ENCODE data around the gene SYNGR4. TPM values are rescaled to one million over a fixed set of nuclear protein-coding genes. Genes with fewer than 3 reads are reported as not detected.
A peak's percentile ranks its signal among the peaks of the same experiment; 100 is the strongest.

The SYNGR4 gene
- total RNA-seq, 1 experiment from 2014 or later = not detected

DNA sequence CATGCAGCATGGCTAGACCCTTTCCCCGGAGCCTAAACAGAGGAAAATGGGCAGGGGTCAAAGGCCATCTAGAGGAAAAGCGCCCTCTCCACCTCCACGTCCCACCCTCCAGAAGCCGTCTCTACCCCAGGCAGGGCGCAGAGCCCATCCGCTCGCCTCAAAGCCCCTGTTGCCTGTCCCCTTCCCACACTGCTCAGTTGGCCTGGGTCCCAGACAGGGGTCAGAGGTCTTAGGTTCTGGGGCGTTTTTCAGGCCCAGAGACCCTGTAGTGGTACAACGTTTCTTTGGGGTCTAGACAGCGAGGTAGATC, 712 bp upstream of the SYNGR4 start:
- Mint-ChIP-seq H3K36me3 (peaks cover 8% of the 10 kb centered on the region), H3K4me1 (peaks cover 9% of the 10 kb centered on the region), H3K4me3 (peak overlapping the region; percentile 81), H3K27ac (peak overlapping the region; percentile 97), H3K27me3 (ENCODE audit: low read depth) (peaks cover 15% of the 10 kb centered on the region), H3K9me3 (no peaks in the 10 kb centered on the region)
- ChIA-PET POLR2A (interaction anchor here (0.6 to 2.1 kb wide), 11 partner anchors 12 to 537 kb away, joined by 3 to 15 read pairs (median 5); partner anchors contain the start of genes EMP3, KDELR1 and NUCB1), CTCF (interaction anchor here (0.6 to 4.8 kb wide), 27 partner anchors 10 to 294 kb away, joined by 3 to 80 read pairs (median 6); partner anchors contain the start of genes GRIN2D, GRWD1 and KDELR1)
- DNase-seq (ENCODE audit: low spot score) = no peak
- ATAC-seq = peak; percentile 14
- TF ChIP-seq, protein P1, sequence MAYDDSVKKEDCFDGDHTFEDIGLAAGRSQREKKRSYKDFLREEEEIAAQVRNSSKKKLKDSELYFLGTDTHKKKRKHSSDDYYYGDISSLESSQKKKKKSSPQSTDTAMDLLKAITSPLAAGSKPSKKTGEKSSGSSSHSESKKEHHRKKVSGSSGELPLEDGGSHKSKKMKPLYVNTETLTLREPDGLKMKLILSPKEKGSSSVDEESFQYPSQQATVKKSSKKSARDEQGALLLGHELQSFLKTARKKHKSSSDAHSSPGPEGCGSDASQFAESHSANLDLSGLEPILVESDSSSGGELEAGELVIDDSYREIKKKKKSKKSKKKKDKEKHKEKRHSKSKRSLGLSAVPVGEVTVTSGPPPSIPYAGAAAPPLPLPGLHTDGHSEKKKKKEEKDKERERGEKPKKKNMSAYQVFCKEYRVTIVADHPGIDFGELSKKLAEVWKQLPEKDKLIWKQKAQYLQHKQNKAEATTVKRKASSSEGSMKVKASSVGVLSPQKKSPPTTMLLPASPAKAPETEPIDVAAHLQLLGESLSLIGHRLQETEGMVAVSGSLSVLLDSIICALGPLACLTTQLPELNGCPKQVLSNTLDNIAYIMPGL (CRISPR knock-in tag; IDR thresholded peaks at IDR 0.05) = no peak
- TF ChIP-seq, protein P2, sequence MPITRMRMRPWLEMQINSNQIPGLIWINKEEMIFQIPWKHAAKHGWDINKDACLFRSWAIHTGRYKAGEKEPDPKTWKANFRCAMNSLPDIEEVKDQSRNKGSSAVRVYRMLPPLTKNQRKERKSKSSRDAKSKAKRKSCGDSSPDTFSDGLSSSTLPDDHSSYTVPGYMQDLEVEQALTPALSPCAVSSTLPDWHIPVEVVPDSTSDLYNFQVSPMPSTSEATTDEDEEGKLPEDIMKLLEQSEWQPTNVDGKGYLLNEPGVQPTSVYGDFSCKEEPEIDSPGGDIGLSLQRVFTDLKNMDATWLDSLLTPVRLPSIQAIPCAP (CRISPR knock-in tag; IDR thresholded peaks at IDR 0.05) = 0 out of 2 replicates have a peak, but pooled peaks have one; percentile 42
- TF ChIP-seq, protein P3, sequence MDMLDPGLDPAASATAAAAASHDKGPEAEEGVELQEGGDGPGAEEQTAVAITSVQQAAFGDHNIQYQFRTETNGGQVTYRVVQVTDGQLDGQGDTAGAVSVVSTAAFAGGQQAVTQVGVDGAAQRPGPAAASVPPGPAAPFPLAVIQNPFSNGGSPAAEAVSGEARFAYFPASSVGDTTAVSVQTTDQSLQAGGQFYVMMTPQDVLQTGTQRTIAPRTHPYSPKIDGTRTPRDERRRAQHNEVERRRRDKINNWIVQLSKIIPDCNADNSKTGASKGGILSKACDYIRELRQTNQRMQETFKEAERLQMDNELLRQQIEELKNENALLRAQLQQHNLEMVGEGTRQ (CRISPR knock-in tag; IDR thresholded peaks at IDR 0.05) = 0 out of 2 replicates have a peak, but pooled peaks have one; percentile 49

DNA sequence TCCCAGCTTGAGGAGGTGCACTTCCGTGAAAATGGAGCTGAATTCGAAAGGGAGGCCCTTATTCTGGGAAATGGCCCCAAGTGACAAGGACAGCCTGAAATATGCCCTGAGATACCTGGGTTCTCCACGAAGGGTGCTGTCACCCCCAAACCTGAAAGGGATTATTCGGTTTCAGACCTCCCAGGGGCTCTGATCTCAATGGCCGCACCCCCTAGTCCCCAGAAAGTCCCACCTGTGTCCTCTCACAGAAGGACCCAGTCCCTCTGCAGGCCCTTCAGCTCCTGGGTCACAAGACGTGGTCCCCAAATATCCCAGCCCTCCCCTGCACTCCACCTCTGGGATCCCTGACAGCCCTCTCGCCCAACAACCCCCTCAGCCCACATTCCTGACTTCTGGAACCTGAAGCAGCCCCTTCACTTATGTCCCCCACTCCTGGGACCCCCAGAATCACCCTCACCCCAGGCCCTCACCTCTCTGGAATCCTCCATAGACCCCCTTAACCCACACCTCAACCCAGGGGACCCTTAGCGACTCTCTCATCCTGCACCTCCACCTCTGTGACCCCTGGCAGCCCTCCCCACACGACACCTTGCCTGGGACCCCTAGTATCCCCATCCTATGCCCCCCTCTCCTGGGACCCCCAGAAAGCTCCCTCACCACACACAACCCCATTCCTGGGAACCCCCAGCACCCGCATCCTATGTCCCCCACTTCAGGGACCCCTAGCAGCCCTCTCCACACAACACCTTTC, 606 bp downstream of the SYNGR4 start:
- TF ChIP-seq PRRX2 (CRISPR knock-in tag; IDR thresholded peaks at IDR 0.05) = no peak
- no peak for TF ChIP-seq CBFB (CRISPR knock-in tag; IDR thresholded peaks at IDR 0.05; ENCODE audit: low read depth)
- no peak for TF ChIP-seq ZNF396 (CRISPR knock-in tag; IDR thresholded peaks at IDR 0.05; ENCODE audit: borderline replicate concordance)
- no peak for TF ChIP-seq FOXK1 (CRISPR knock-in tag; IDR thresholded peaks at IDR 0.05)
- TF ChIP-seq, protein P4, sequence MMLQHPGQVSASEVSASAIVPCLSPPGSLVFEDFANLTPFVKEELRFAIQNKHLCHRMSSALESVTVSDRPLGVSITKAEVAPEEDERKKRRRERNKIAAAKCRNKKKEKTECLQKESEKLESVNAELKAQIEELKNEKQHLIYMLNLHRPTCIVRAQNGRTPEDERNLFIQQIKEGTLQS (CRISPR knock-in tag; conservative IDR thresholded peaks at IDR 0.05) = no peak
- no peak for TF ChIP-seq NFYB (CRISPR knock-in tag; conservative IDR thresholded peaks at IDR 0.05; ENCODE audit: low read depth)
- TF ChIP-seq FOXJ3 (CRISPR knock-in tag; IDR thresholded peaks at IDR 0.05; ENCODE audit: borderline replicate concordance) = no peak
- TF ChIP-seq ZNF138 (CRISPR knock-in tag; conservative IDR thresholded peaks at IDR 0.05) = no peak
- TF ChIP-seq, protein P5, sequence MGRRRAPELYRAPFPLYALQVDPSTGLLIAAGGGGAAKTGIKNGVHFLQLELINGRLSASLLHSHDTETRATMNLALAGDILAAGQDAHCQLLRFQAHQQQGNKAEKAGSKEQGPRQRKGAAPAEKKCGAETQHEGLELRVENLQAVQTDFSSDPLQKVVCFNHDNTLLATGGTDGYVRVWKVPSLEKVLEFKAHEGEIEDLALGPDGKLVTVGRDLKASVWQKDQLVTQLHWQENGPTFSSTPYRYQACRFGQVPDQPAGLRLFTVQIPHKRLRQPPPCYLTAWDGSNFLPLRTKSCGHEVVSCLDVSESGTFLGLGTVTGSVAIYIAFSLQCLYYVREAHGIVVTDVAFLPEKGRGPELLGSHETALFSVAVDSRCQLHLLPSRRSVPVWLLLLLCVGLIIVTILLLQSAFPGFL (CRISPR knock-in tag; IDR thresholded peaks at IDR 0.05; ENCODE audit: borderline replicate concordance) = no peak
- peak overlapping the region; percentile 63 for H3K4me3 Mint-ChIP-seq
- no peak for DNase-seq (ENCODE audit: low spot score)
- no peaks in the 10 kb centered on the region for H3K9me3 Mint-ChIP-seq
- H3K27me3 Mint-ChIP-seq (ENCODE audit: low read depth) = peaks cover 18% of the 10 kb centered on the region
- ATAC-seq = no peak
- H3K4me1 Mint-ChIP-seq = peaks cover 9% of the 10 kb centered on the region
- POLR2A ChIA-PET = interaction anchor here (0.6 to 2.1 kb wide), 8 partner anchors 26 to 277 kb away, joined by 3 to 15 read pairs (median 6); partner anchors contain the start of genes EMP3 and KDELR1
- peak overlapping the region; percentile 84 for H3K27ac Mint-ChIP-seq
- peaks cover 4% of the 10 kb centered on the region; the same call in 1 of the 2 replicates for H3K36me3 Mint-ChIP-seq
- CTCF ChIA-PET = interaction anchor here (1.0 to 4.8 kb wide), 12 partner anchors 8 to 244 kb away, joined by 3 to 80 read pairs (median 10); partner anchors contain the start of gene KDELR1

DNA sequence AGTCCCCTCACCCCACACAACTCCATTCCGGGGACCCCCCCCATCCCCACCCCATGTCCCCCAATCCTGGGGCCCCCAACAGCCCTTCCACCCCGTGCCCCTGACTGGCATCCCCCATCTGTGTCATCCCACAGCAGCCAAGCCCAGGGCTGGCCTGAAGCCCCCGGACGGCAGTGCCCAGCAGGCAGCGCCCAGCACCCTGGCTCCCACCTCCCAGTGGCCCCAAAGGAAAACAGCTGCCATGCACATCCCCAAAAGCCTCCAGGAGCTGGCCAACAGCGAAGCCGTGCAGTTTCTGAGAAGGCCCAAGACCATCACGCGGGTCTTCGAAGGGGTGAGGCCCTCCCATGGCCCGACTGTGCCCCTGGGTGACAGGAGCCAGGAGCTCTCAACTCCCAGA, 1.4 kb downstream of the SYNGR4 start:
- peaks cover 4% of the 10 kb centered on the region; the same call in 1 of the 2 replicates for H3K36me3 Mint-ChIP-seq
- POLR2A ChIA-PET = interaction anchor here (2.1 kb wide), 1 partner anchor 26 kb away, joined by 15 read pairs; the partner anchor contains the start of gene KDELR1
- H3K4me3 Mint-ChIP-seq = no peak overlapping the region
- DNase-seq (ENCODE audit: low spot score) = no peak
- H3K27me3 Mint-ChIP-seq (ENCODE audit: low read depth) = peaks cover 19% of the 10 kb centered on the region
- TF ChIP-seq ELF4 (CRISPR knock-in tag; IDR thresholded peaks at IDR 0.05; ENCODE audit: low read depth) = no peak
- TF ChIP-seq HMGA2 (CRISPR knock-in tag; IDR thresholded peaks at IDR 0.05) = no peak
- no peak for TF ChIP-seq TEAD4 (CRISPR knock-in tag; IDR thresholded peaks at IDR 0.05)
- TF ChIP-seq, protein P5 (CRISPR knock-in tag; IDR thresholded peaks at IDR 0.05; ENCODE audit: borderline replicate concordance) = no peak
- CTCF ChIA-PET = interaction anchor here (1.2 to 4.8 kb wide), 2 partner anchors 26 to 44 kb away, joined by 3 to 80 read pairs; partner anchors contain the start of gene KDELR1
- H3K9me3 Mint-ChIP-seq = no peaks in the 10 kb centered on the region
- no peak overlapping the region for H3K27ac Mint-ChIP-seq
- no peak for ATAC-seq
- peaks cover 9% of the 10 kb centered on the region for H3K4me1 Mint-ChIP-seq

Measured in WTC11 (cell line).